A549 treated with GW870086 at 1 μM for 4 hours (cell line): ENCODE data around the gene ZFP14. TPM values are rescaled to one million over a fixed set of nuclear protein-coding genes. Genes with fewer than 3 reads are reported as not detected.

Experiments used
- total RNA-seq: library from RNA; stranded (reverse); fragments of 200-300 nt; extraction: Qiagen RNA extraction; gene quantifications from 5 replicates; pipeline ENCODE4 v1.2.3, GENCODE V29; 2022; ENCODE audit warnings: low read depth

Gene ZFP14
- total RNA-seq, result 1.8 to 2.5 TPM (median 2.3 TPM) in 5 replicates

GRCh38 chr19:36378625-36379509 lies at the start of gene ZFP14:
Gene ZFP14 (minus strand): TSS chr19:36379201. CDS start chr19:36367892, 11,309 bp downstream.

GRCh38 chr19:36418287-36419001 lies 39.4 kb upstream of the ZFP14 start, which contains the start of gene ZFP82:
Gene ZFP82 (minus strand): TSS chr19:36418644. CDS start chr19:36409789, 8,855 bp downstream.

Other genes starting within 250 kb of the ZFP14 start
- 1,491 to 2,296 TPM (median 2,099 TPM) in 5 replicates for gene CAPNS1, start 239.1 kb downstream of the ZFP14 start, total RNA-seq
- not detected in 5 replicates for gene COX7A1, start 226.8 kb downstream of the ZFP14 start, total RNA-seq
- 3.8 to 4.5 TPM (median 4.3 TPM) in 5 replicates for gene ZNF565, start 164.5 kb downstream of the ZFP14 start, total RNA-seq
- 97.8 to 164 TPM (median 120 TPM) in 5 replicates for gene ZNF146, start 164.1 kb downstream of the ZFP14 start, total RNA-seq
- gene ZFP82, start 39.4 kb upstream of the ZFP14 start, total RNA-seq, result 1.6 to 2.2 TPM (median 1.9 TPM) in 5 replicates
- 7.2 to 9.2 TPM (median 8.3 TPM) in 5 replicates for gene ZNF566, start 110.4 kb upstream of the ZFP14 start, total RNA-seq
- 6.3 to 14.2 TPM (median 8.1 TPM) in 5 replicates for gene ZNF260, start 149.1 kb upstream of the ZFP14 start, total RNA-seq
- 1.8 to 3.3 TPM (median 2.6 TPM) in 5 replicates for gene ZNF529, start 194.1 kb upstream of the ZFP14 start, total RNA-seq
- gene ZNF382, start 226.1 kb upstream of the ZFP14 start, total RNA-seq, result 0.03 to 0.10 TPM (median 0.07 TPM) in 3 of 5 replicates, not detected in the others